ENCODE measurements around the gene TSEN2. TPM values are rescaled to one million over a fixed set of nuclear protein-coding genes. Genes with fewer than 3 reads are reported as not detected.

TSEN2 gene
- total RNA-seq, 1 experiment from 2014 or later: 35.5 TPM

- H3K4me2 ChIP-seq (ENCODE audit: low read length): no peak overlapping the region
- H3K36me3 ChIP-seq (ENCODE audit: control insufficient read depth in 1 of 2, insufficient read depth in 2 of 2, low read length in 2 of 2): no peaks in the 10 kb centered on the region
- POLR2A ChIA-PET: no interaction called here
- peaks cover 86% of the 10 kb centered on the region for H3K79me2 ChIP-seq (ENCODE audit: insufficient read depth, low read length)
- CTCF ChIA-PET: no interaction called here
- RAD21 ChIA-PET (ENCODE audit: low non-redundant PET in 1 of 2, low total read pairs in 2 of 2, uncharacterized antibody in 2 of 2, unreplicated experiment in 2 of 2): no interaction called here
- H3K9ac ChIP-seq (ENCODE audit: low read length): no peak overlapping the region
- H2AFZ ChIP-seq (ENCODE audit: low read depth, low read length, poor library complexity, severe bottlenecking): no peak overlapping the region
- H3K27ac ChIP-seq (ENCODE audit: low read depth, low read length): no peak overlapping the region
- intact Hi-C loops (cut with micrococcal nuclease): no loop called here
- ATAC-seq (no peak), DNase-seq (ENCODE audit: low read depth, low spot score) (no peak)
- H3K4me3 ChIP-seq (replicated peaks in 1 of 2; ENCODE audit: low read depth in 1 of 2, low read length in 2 of 2): no peak overlapping the region
- peaks cover 8 to 26% of the 10 kb centered on the region in 2 experiments for H3K4me1 ChIP-seq (ENCODE audit: control insufficient read depth in 1 of 2, insufficient read depth in 2 of 2, low read length in 2 of 2)
- TF ChIP-seq ZNF274 (IDR thresholded peaks at IDR 0.05; ENCODE audit: low read depth, low read length): no peak
- no peak for TF ChIP-seq ZFX (IDR thresholded peaks at IDR 0.05)
- no peak for TF ChIP-seq RAD21 (IDR thresholded peaks at IDR 0.05; ENCODE audit: low read depth)
- no peak for TF ChIP-seq SIN3A (IDR thresholded peaks at IDR 0.05; ENCODE audit: low read depth)
- BruUV-seq (replicated peaks): no TSS peak
- H3K9me2 ChIP-seq (ENCODE audit: insufficient read depth): no peaks in the 10 kb centered on the region
- H3K9me3 ChIP-seq (ENCODE audit: control insufficient read depth in 1 of 2, insufficient read depth in 1 of 2, low read depth in 1 of 2, low read length in 2 of 2): no peaks in the 10 kb centered on the region
- H4K20me1 ChIP-seq (ENCODE audit: insufficient read depth): peaks cover 11% of the 10 kb centered on the region; the same call in 1 of the 2 replicates
- no peaks in the 10 kb centered on the region for H3K27me3 ChIP-seq (ENCODE audit: insufficient read depth, low read length)
Observed at GRCh38 chr3:12560505-12561190, 76.4 kb downstream of the TSEN2 start.

GRCh38 chr3:12561397-12561796, 77.1 kb downstream of the TSEN2 start:
- DNase-seq (ENCODE audit: low read depth, low spot score) (no peak), ATAC-seq (no peak)
- H3K79me2 ChIP-seq (ENCODE audit: insufficient read depth, low read length): peaks cover 93% of the 10 kb centered on the region
- no peak overlapping the region for H3K27ac ChIP-seq (ENCODE audit: low read depth, low read length)
- no peak for TF ChIP-seq SRF (IDR thresholded peaks at IDR 0.05; ENCODE audit: low read depth)
- no peaks in the 10 kb centered on the region for H3K36me3 ChIP-seq (ENCODE audit: control insufficient read depth in 1 of 2, insufficient read depth in 2 of 2, low read length in 2 of 2)
- H4K20me1 ChIP-seq (ENCODE audit: insufficient read depth): peaks cover 11% of the 10 kb centered on the region; the same call in 1 of the 2 replicates
- BruUV-seq (replicated peaks): no TSS peak
- intact Hi-C loops (cut with micrococcal nuclease): no loop called here
- ChIA-PET RAD21 (ENCODE audit: low non-redundant PET in 1 of 2, low total read pairs in 2 of 2, uncharacterized antibody in 2 of 2, unreplicated experiment in 2 of 2) (no interaction called here), POLR2A (no interaction called here), CTCF (no interaction called here)
- H2AFZ ChIP-seq (ENCODE audit: low read depth, low read length, poor library complexity, severe bottlenecking): no peak overlapping the region
- H3K4me2 ChIP-seq (ENCODE audit: low read length): no peak overlapping the region
- peaks cover 8 to 19% of the 10 kb centered on the region in 2 experiments for H3K4me1 ChIP-seq (ENCODE audit: control insufficient read depth in 1 of 2, insufficient read depth in 2 of 2, low read length in 2 of 2)
- H3K9ac ChIP-seq (ENCODE audit: low read length): no peak overlapping the region
- no peaks in the 10 kb centered on the region for H3K9me3 ChIP-seq (ENCODE audit: control insufficient read depth in 1 of 2, insufficient read depth in 1 of 2, low read depth in 1 of 2, low read length in 2 of 2)
- no peaks in the 10 kb centered on the region for H3K9me2 ChIP-seq (ENCODE audit: insufficient read depth)
- H3K4me3 ChIP-seq (replicated peaks in 1 of 2; ENCODE audit: low read depth in 1 of 2, low read length in 2 of 2): no peak overlapping the region
- no peaks in the 10 kb centered on the region for H3K27me3 ChIP-seq (ENCODE audit: insufficient read depth, low read length)

Measured in HCT116 (cell line).